ENCODE results near the gene GPX1.
A peak's percentile ranks its signal among the peaks of the same experiment; 100 is the strongest.

DNA sequence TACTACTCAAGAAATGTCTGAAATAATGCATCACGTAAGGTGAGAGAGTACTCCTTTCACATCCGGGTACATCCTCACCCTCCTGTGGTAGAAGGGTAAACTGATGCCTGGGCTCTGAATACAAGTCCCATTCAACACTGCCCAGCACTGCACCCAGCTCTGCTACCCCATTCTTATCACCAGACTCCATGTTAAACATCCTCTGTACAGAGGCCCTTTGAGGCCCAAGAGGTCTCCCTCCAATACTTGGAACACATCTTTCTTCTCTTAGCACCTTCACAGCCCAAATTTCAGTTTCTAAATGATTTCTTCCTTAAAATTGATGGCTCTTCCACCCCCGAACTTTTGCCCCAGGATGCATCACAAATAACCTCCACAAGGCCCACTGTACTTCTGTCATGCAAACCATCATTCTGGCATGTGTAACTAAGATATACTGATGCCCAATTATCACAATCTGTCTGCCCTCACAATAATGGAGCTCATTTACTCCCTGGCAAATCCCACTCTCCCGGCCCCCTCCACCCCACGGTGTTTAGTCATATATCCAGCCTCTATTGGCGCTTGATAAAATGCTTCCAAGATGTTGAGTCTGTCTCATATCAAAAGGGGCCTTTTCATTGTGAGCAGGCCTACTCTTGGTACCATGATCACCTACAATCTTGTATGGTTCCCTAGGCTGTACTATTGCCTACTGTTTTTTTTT, 12.6 kb upstream of the GPX1 start:
- no peak for TF ChIP-seq POLR2A (IDR thresholded peaks at IDR 0.05; ENCODE audit: low read depth, low read length)
- TF ChIP-seq POLR2AphosphoS5 (IDR thresholded peaks at IDR 0.05; ENCODE audit: low read depth, low read length) = 0 out of 2 replicates have a peak, but pooled peaks have one; percentile 30

Measured in GM12892 (cell line).